Measurements from ENCODE around the gene BSN.

BSN gene

GRCh38 chr3:49630784-49631183 lies 76.5 kb downstream of the BSN start:
- DNase-seq = no peak

GRCh38 chr3:49634736-49635135 lies 80.5 kb downstream of the BSN start:
- DNase-seq = no peak

GRCh38 chr3:49636883-49637609 lies 82.8 kb downstream of the BSN start:
- no peak for DNase-seq

- no peak for DNase-seq
Measured at GRCh38 chr3:49638445-49638844, 84.2 kb downstream of the BSN start.

GRCh38 chr3:49639551-49639950 lies 85.3 kb downstream of the BSN start:
- no peak for DNase-seq

- no peak for DNase-seq
Measured at GRCh38 chr3:49641292-49641691, 87.0 kb downstream of the BSN start.

- no peak for DNase-seq
Measured at GRCh38 chr3:49641921-49642707, 87.8 kb downstream of the BSN start.

GRCh38 chr3:49642708-49643145 lies 88.5 kb downstream of the BSN start:
- DNase-seq = no peak

- no peak for DNase-seq
Measured at GRCh38 chr3:49644684-49645083, 90.4 kb downstream of the BSN start.

GRCh38 chr3:49646236-49646635 lies 92.0 kb downstream of the BSN start:
- no peak for DNase-seq

- no peak for DNase-seq
Measured at GRCh38 chr3:49647741-49648140, 93.5 kb downstream of the BSN start.

GRCh38 chr3:49648354-49649019 lies 94.2 kb downstream of the BSN start:
- DNase-seq = no peak

- no peak for DNase-seq
Measured at GRCh38 chr3:49649576-49649975, 95.3 kb downstream of the BSN start.

GRCh38 chr3:49650177-49650576 lies 95.9 kb downstream of the BSN start:
- no peak for DNase-seq

- no peak for DNase-seq
Measured at GRCh38 chr3:49650637-49651036, 96.4 kb downstream of the BSN start.

GRCh38 chr3:49652218-49652902 lies 98.1 kb downstream of the BSN start:
- DNase-seq = no peak

- no peak for DNase-seq
Measured at GRCh38 chr3:49652903-49653415, 98.7 kb downstream of the BSN start.

- no peak for DNase-seq
Measured at GRCh38 chr3:49653621-49654020, 99.3 kb downstream of the BSN start.

GRCh38 chr3:49654176-49654825 lies 100.0 kb downstream of the BSN start:
- no peak for DNase-seq

GRCh38 chr3:49654955-49655556 lies 100.8 kb downstream of the BSN start:
- DNase-seq = no peak

- DNase-seq = no peak
Measured at GRCh38 chr3:49655731-49656285, 101.5 kb downstream of the BSN start.

Measured in activated CD8-positive, alpha-beta memory T cell treated with anti-CD3 and anti-CD28 coated beads for 24 hours (primary cell).